HG02588 (cell line): ENCODE data around the gene IFI30.

ENCODE experiments used
- ATAC-seq: cut with Tn5 transposase; IDR thresholded peaks from one replicate; pipeline ENCODE4 v1.9.1; 2021; ENCODE audit warnings: mild to moderate bottlenecking, moderate library complexity; ENCODE audit not compliant: unreplicated experiment

IFI30 gene

DNA sequence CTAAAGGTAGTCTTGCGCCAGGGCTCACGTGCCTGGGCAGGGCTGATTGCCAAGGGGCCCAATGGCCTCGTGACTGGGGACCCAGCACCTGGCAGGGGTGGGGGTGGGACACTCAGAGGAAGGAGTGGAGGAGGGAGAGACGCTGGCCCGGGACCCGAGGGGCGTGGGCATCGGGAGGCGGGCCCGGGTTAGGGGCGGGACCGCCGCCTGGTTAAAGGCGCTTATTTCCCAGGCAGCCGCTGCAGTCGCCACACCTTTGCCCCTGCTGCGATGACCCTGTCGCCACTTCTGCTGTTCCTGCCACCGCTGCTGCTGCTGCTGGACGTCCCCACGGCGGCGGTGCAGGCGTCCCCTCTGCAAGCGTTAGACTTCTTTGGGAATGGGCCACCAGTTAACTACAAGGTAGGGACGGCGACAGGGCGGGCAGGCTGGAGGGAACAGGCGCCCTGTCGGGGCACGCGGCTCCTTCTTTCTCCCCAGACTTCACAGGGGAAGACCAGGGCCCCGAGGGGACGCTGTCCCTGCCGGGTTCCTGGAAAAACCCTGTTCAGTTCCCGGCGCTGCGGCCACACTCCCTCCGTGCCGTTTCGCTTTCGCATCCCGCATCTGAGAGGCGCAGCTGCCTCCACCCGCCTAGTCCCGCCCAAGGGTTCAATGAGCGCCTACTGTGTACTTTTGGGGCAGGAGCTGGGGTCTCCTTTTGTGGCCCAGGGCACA is at the start of gene IFI30:
Gene IFI30 (plus strand): TSS at position 242 of the 717 bp plus-strand sequence. CDS start 29 bp downstream, at position 271.
- peak; percentile 50 for ATAC-seq

GRCh38 chr19:18123819-18124218 is 49.8 kb upstream of the IFI30 start:
- ATAC-seq, result no peak

GRCh38 chr19:18126097-18126496 is 47.5 kb upstream of the IFI30 start:
- ATAC-seq, result no peak

DNA sequence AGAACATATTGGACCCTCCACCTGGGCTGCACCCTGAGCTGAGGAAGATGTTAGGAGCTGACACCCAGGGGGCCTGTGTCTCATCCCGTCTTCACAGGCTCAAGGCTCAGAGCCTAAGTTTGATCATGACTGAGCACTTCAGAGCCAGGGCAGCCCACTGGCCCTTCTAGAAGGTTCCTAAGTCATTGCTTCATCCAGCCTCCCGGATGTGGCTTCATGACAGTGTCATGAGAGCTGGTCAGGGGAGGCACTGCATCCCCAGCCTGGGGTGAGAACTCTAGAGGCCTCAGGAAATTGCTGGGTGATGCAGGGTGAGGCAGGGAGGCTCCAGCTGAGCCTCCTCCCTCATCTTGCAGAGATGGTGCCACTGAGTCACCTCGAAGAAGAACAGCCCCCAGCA is 45.6 kb upstream of the IFI30 start:
- ATAC-seq, result no peak

DNA sequence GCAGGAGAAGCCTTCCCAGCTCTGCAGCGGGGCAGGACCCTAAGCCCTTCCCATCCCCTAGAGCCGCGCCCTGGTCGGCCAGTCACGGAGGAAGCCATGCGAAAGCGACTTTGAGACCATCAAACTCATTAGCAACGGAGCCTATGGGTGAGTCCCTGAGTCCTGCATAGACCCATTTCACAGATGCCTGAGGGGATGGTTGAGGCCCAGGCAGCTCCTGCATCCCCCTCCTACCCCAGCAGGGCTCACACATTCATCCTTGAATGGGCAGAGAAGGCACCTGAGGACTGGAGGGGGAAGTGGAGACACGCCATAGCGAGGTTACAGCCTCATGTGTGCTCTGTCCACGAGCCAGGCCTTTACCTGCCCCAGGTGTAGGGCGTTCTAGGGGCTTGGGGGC is 44.8 kb upstream of the IFI30 start:
- ATAC-seq, result no peak

DNA sequence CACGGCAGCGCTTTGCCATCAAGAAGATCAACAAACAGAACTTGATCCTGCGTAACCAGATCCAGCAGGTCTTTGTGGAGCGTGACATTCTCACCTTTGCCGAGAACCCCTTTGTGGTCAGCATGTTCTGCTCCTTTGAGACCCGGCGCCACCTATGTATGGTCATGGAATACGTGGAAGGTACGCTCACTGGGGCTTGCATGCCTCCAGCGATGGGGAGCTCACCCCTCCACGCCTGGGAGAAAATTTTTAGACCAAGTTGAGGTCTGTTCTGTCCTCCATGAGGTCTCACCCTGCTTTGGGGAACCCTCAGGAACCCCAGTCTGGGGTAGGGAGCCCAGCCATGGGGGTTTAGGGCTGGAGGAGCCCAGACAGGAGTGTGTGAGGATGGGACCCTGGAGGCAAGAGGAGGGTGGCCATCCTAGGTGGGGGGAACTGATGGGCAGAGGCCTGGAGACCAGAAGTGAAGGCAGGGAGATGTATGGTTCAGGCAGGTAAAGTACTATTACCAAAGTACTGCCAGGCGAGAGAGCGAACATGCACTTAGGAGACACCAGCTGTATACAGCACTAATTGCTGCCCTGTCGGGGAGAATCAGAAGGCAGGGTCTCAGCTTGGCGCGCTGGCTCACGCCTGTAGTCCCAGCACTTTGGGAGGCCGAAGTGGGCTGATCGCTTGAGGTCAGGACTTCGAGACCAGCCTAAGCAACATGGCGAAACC is 42.9 kb upstream of the IFI30 start:
- ATAC-seq, result no peak

GRCh38 chr19:18131841-18132596 is 41.6 kb upstream of the IFI30 start:
- ATAC-seq, result no peak

DNA sequence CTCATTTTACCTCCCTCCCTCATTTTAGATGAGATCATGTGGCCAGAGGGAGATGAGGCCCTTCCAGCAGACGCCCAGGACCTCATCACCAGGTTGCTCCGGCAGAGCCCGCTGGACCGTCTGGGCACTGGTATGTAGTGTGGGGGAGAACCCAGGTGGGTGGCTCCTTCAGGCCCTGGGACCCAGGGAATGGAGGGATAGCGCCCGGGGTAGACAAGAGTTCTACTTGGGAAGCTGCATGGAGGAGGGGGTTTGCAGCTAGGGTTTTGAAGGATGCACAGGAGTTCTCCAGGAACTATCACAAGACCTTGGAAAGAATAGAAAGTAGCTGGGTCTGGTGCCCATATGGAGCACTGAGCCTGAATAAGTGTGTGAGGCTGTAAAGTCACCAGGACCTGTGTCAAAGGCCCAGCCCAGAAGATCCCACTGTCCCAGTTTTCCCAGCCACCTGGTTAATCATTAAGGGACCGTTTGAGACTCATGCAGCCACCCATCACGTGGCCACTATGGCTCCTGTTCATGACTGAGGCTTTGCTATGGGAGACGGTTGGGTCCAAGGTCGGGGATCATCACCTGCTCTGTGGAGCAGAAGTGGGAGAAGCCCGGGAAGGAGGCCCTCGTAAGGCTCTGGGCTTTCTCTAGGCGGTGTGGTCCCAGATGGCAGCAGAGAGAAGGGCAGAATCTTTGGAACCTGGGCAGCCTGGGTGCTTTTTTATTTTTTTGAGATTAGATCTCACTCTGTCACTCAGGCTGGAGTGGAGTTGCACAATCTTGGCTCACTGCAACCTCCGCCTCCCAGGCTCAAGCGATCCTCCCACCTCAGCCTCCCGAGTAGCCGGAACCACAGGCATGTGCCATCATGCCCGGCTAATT is 37.7 kb upstream of the IFI30 start:
- no peak for ATAC-seq

DNA sequence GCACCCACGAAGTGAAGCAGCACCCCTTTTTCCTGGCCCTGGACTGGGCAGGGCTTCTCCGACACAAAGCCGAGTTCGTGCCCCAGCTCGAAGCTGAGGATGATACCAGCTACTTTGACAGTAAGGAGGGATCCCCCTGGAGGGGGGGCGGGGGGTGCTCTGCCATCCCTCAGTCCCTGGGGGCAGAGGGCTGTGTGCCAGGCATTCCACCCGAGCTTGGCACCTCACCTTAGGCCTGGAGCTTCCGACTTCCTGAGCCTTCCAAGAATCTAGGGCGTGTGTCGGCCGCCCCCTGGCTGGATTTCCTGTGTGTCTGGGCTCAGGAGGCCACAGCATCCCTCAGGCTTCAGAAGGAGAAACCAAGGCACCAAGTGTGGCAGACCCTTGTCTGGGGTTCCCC is 36.4 kb upstream of the IFI30 start:
- ATAC-seq, result no peak

DNA sequence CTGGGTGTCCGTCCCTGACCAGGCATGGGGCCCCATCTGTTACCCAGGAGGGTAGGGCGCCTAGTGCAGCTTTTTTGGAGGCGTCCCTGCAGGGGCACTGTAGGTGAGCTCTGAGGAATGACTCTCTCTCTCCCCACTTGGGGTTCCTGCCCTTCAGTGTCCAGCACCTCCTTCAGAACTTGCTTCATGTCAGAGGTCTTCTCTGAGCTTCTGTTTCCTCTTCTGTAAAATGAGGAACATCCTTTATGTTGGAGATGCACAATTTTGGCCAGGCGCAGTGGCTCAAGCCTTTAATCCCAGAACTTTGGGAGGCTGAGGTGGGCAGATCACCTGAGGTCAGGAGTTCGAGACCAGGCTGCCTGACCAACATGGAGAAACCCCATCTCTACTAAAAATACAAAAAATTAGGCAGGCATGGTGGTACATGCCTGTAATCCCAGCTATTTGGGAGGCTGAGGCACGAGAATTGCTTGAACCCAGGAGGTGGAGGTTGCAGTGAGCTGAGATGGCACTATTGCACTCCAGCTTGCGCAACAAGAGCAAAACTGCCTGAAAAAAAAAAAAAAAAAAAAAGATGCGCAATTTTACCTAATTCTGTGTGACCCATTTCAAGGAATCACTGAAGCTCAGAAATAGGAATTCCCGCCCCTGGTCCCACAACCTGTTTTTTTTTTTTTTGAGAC is 35.8 kb upstream of the IFI30 start:
- no peak for ATAC-seq

DNA sequence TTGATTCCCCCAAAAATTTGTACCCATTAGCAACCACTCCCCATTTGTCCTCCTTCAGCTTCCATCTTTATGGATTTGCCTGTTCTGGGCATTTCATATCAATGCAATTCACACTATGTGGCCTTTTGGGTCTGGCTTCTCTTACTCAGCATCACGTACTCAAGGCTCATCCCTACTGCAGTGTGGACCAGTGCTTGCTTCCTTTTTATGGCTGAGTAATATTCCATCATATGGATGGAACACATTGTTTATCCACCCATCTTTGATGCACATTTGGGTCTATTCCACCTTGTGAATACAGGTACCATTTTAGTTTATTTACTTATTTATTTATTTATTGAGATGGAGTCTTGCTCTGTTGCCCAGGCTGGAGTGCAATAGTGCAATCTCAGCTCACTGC is 33.1 kb upstream of the IFI30 start:
- no peak for ATAC-seq

DNA sequence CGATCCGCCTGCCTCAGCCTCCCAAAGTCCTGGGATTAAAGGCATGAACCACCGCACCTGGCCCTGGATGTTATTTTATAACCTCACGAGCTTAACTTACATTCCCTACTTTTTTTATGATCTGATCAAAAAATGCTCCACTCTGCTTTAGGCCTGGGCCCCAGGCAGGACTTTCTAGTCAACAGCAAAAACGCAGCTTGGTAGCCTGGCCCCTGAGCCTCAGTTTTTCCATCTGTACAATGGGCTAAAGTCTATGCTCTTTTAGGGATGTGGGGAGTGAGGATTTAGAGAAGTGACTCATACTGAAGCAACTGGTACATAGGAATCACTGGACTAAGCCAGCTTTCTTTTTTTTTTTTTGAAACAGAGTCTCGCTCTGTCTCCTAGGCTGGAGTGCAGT is 32.6 kb upstream of the IFI30 start:
- ATAC-seq, result no peak

GRCh38 chr19:18143902-18144301 is 29.7 kb upstream of the IFI30 start:
- ATAC-seq, result no peak

GRCh38 chr19:18144361-18144760 is 29.3 kb upstream of the IFI30 start:
- ATAC-seq, result no peak

DNA sequence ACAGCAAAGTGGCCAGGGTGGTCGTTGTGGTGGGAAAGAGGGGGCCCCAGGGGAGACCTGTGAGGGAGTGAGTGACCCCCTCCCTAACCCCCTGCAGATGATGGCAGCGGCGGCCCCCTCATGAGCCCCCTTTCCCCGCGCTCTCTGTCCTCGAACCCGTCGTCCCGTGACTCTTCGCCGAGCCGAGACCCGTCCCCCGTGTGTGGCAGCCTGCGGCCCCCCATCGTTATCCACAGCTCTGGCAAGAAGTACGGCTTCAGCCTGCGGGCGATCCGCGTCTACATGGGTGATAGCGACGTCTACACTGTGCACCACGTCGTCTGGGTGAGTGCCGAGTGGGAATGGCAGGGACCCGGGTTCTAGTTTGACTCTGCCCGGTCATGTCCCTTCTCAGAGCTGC is 28.7 kb upstream of the IFI30 start:
- no peak for ATAC-seq

DNA sequence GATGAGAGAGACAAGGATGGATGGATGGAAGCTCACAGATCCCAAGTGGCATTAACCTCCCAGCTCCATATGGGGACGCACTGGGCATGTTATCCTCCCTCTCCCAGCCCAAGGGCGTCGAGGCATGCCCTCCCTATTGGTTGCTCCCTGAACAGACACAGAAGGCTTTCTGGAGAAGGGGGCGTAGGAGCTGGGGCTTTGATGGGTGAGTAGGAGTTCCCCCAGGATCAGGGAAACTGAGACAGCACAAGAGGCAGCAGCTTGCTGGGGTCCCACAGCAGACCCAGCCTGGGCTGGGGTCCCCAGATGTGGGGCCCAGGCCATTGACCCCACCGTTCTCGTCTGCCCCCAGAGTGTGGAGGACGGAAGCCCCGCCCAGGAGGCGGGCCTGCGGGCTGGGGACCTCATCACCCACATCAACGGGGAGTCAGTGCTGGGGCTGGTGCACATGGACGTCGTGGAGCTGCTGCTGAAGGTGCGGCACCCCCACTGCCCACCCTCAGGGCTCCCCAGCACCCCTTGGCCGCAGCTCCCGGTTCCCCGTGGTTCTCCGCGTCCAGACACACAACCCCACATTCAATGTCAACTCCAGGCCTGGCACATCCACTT is 28.1 kb upstream of the IFI30 start:
- no peak for ATAC-seq

GRCh38 chr19:18147396-18147795 is 26.2 kb upstream of the IFI30 start:
- ATAC-seq, result no peak

DNA sequence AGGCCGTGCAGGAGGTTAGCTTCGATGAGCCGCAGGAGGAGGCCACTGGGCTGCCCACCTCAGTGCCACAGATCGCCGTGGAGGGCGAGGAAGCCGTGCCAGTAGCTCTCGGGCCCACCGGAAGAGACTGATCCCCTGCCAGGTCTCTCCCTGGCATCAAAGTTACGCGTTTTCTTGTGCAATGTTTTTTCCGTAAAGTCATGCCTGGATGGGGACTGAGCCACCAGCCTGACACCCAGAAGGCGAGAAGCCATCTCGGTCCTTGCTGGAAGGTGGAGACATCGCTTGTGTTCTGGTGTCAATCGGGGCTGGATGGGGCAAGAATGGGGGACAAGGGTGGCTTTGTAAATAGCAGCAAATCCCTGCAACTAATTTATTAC is 24.0 kb upstream of the IFI30 start:
- ATAC-seq, result no peak

- no peak for ATAC-seq
These were observed 22.6 kb upstream of the IFI30 start for GRCh38 chr19:18150776-18151624.
